NT2/D1 (cell line): ENCODE measurements around the gene PIM1.

ENCODE experiments used
- SUZ12 ChIP-seq: IDR thresholded peaks from 2 replicates; pipeline ENCODE4 v1.6.1; 2011; ENCODE audit not compliant: insufficient read length, insufficient read depth; ENCODE audit errors: extremely low read depth
- YY1 ChIP-seq: IDR thresholded peaks from 2 replicates; pipeline ENCODE4 v1.6.1; 2011; ENCODE audit not compliant: insufficient read length, insufficient read depth
- ZNF274 ChIP-seq: IDR thresholded peaks from 2 replicates; pipeline ENCODE4 v1.6.1; 2011; ENCODE audit warnings: mild to moderate bottlenecking, low read depth, low read length

GRCh38 chr6:37126961-37127616, 42.9 kb upstream of the PIM1 start:
- TF ChIP-seq YY1 (no peak), SUZ12 (no peak), ZNF274 (no peak)
